ENCODE measurements around the gene NACAD.

Gene NACAD

GRCh38 chr7:45088821-45089340 is at the start of gene NACAD:
Gene NACAD, minus strand, starts transcription at chr7:45088969. Its CDS starts 75 bp downstream, at chr7:45088894.
- TF ChIP-seq CTCF (conservative IDR thresholded peaks at IDR 0.05; ENCODE audit: low read length), result no peak
- DNase-seq (ENCODE audit: low read depth), result no peak
- peak within 1 kb of the TSS; percentile 67 for H3K4me3 ChIP-seq (ENCODE audit: low read length)

GRCh38 chr7:45136106-45137060 is 47.6 kb upstream of the NACAD start:
- TF ChIP-seq CTCF (conservative IDR thresholded peaks at IDR 0.05; ENCODE audit: low read length), result peak; percentile 97
- peak; percentile 70 for DNase-seq (ENCODE audit: low read depth)
- no peak overlapping the region for H3K4me3 ChIP-seq (ENCODE audit: low read length)

- no peak overlapping the region for H3K4me3 ChIP-seq (ENCODE audit: low read length)
- no peak for TF ChIP-seq CTCF (conservative IDR thresholded peaks at IDR 0.05; ENCODE audit: low read length)
- no peak for DNase-seq (ENCODE audit: low read depth)
Observed at GRCh38 chr7:45133877-45134276, 45.1 kb upstream of the NACAD start.

GRCh38 chr7:45133352-45133751 is 44.6 kb upstream of the NACAD start:
- no peak for DNase-seq (ENCODE audit: low read depth)
- TF ChIP-seq CTCF (conservative IDR thresholded peaks at IDR 0.05; ENCODE audit: low read length), result no peak
- no peak overlapping the region for H3K4me3 ChIP-seq (ENCODE audit: low read length)

- DNase-seq (ENCODE audit: low read depth), result no peak
- TF ChIP-seq CTCF (conservative IDR thresholded peaks at IDR 0.05; ENCODE audit: low read length), result no peak
- no peak overlapping the region for H3K4me3 ChIP-seq (ENCODE audit: low read length)
Observed at GRCh38 chr7:45132708-45133320, 44.0 kb upstream of the NACAD start.

GRCh38 chr7:45131891-45132290 is 43.1 kb upstream of the NACAD start:
- H3K4me3 ChIP-seq (ENCODE audit: low read length), result no peak overlapping the region
- TF ChIP-seq CTCF (conservative IDR thresholded peaks at IDR 0.05; ENCODE audit: low read length), result no peak
- DNase-seq (ENCODE audit: low read depth), result no peak
